A549 (cell line): ENCODE results near the gene HSD11B1. TPM values are rescaled to one million over a fixed set of nuclear protein-coding genes. Genes with fewer than 3 reads are reported as not detected.

Experiments used
- ATAC-seq, 2 experiments: fragments of 200-7000 bp in 1 of 2; fragments of >200 bp in 1 of 2; cut with Nextera tagmentation in 1 of 2; cut with Tn5 transposase in 1 of 2; 3 replicates each; pipeline versions ENCODE4 v1.8.0 to v1.9.1; 2018 to 2020; ENCODE audit warnings: mild to moderate bottlenecking in 1 of 2, moderate library complexity in 1 of 2
- CTCF ChIA-PET: fragments of 300-600 bp; sonication (Branson Sonifier 250); formaldehyde crosslinking; extraction: SDS; loops from one replicate; lab custom pipeline; 2021; ENCODE audit warnings: antibody characterized with exemption, inconsistent platforms; lab: Yijun Ruan, JAX
- POLR2A ChIA-PET: fragments of 350-600 bp; formaldehyde crosslinking; extraction: SDS; loops from one replicate; lab custom pipeline; 2021; ENCODE audit warnings: antibody characterized with exemption, inconsistent platforms; lab: Yijun Ruan, JAX
- DNase-seq, 2 experiments: peaks; one replicate each; pipeline versions ENCODE4 v3.0.0 to v3.0.0-alpha.2; 2011 to 2016; ENCODE audit warnings: low read depth in 1 of 2, low spot score in 1 of 2
- FAIRE-seq: peaks from 2 replicates; lab custom pipeline; 2011; peaks lifted over from hg19 to GRCh38; lab: Jason Lieb, UNC
- H3K27ac ChIP-seq, 2 experiments: fragments of >200 bp; sonication (Bioruptor Twin); formaldehyde crosslinking; 3 replicates each; pipeline ENCODE4 v1.5.1; 2016 to 2017
- H3K4me1 ChIP-seq: fragments of >200 bp; sonication (Bioruptor Twin); formaldehyde crosslinking; 3 replicates; pipeline ENCODE4 v1.6.1; 2016
- H3K4me2 ChIP-seq: fragments of >200 bp; sonication (Bioruptor Twin); formaldehyde crosslinking; 3 replicates; pipeline ENCODE4 v1.6.1; 2016
- H3K4me3 ChIP-seq: fragments of >200 bp; sonication (Bioruptor Twin); formaldehyde crosslinking; 3 replicates; pipeline ENCODE4 v1.5.1; 2016
- H3K9me3 ChIP-seq: fragments of >200 bp; sonication (Bioruptor Twin); formaldehyde crosslinking; 3 replicates; pipeline ENCODE4 v1.6.1; 2016
- ATOH8 ChIP-seq: fragments of 250-450 bp; sonication (Bioruptor Pico); IDR thresholded peaks from 2 replicates; pipeline ENCODE4 v1.5.0; 2020; ENCODE audit warnings: low read depth, mild to moderate bottlenecking, moderate library complexity
- CBX2 ChIP-seq: fragments of 200-600 bp; sonication (generic); IDR thresholded peaks from 2 replicates; pipeline ENCODE4 v1.6.1; 2016; ENCODE audit warnings: low read depth, mild to moderate bottlenecking, borderline replicate concordance
- CHD2 ChIP-seq: fragments of 150-350 bp; IDR thresholded peaks from 2 replicates; pipeline ENCODE4 v1.6.1; 2014; ENCODE audit warnings: low read length; ENCODE audit not compliant: partially characterized antibody
- EHF ChIP-seq: fragments of 250-450 bp; sonication (Bioruptor Pico); IDR thresholded peaks from 2 replicates; pipeline ENCODE4 v1.5.0; 2020; ENCODE audit warnings: mild to moderate bottlenecking
- ESRRA ChIP-seq: fragments of 150-350 bp; IDR thresholded peaks from 2 replicates; pipeline ENCODE4 v1.6.1; 2014; ENCODE audit warnings: mild to moderate bottlenecking, low read length, borderline replicate concordance
- FOXS1 ChIP-seq: fragments of 250-450 bp; sonication (Bioruptor Pico); IDR thresholded peaks from 2 replicates; pipeline ENCODE4 v1.5.0; 2020; ENCODE audit warnings: mild to moderate bottlenecking, moderate library complexity
- HDAC2 ChIP-seq: fragments of 200-600 bp; sonication (generic); IDR thresholded peaks from 2 replicates; pipeline ENCODE4 v1.6.1; 2016
- HEYL ChIP-seq: fragments of 250-450 bp; sonication (Bioruptor Pico); IDR thresholded peaks from 2 replicates; pipeline ENCODE4 v1.8.0; 2021; ENCODE audit warnings: mild to moderate bottlenecking, moderate library complexity
- HOXB13 ChIP-seq: fragments of 250-450 bp; sonication (Bioruptor Pico); IDR thresholded peaks from 2 replicates; pipeline ENCODE4 v1.5.0; 2020; ENCODE audit warnings: low read depth, mild to moderate bottlenecking, moderate library complexity
- HOXB5 ChIP-seq: fragments of 250-450 bp; sonication (Bioruptor Pico); IDR thresholded peaks from 2 replicates; pipeline ENCODE4 v1.5.0; 2020; ENCODE audit warnings: mild to moderate bottlenecking, moderate library complexity
- KDM5A ChIP-seq: fragments of 200-600 bp; sonication (generic); IDR thresholded peaks from 2 replicates; pipeline ENCODE4 v1.6.1; 2016; ENCODE audit warnings: antibody characterized with exemption, mild to moderate bottlenecking
- NPAS2 ChIP-seq: fragments of 250-450 bp; sonication (Bioruptor Pico); IDR thresholded peaks from 2 replicates; pipeline ENCODE4 v1.8.0; 2022; ENCODE audit warnings: mild to moderate bottlenecking, moderate library complexity, borderline replicate concordance
- NR3C1 ChIP-seq: fragments of >200 bp; sonication (Bioruptor Twin); formaldehyde crosslinking; IDR thresholded peaks from 3 replicates; pipeline ENCODE4 v1.6.1; 2017
- PBX3 ChIP-seq: IDR thresholded peaks from 2 replicates; pipeline ENCODE4 v1.6.1; 2012
- RARB ChIP-seq: fragments of 250-450 bp; sonication (Bioruptor Pico); IDR thresholded peaks from 2 replicates; pipeline ENCODE4 v1.8.0; 2021; ENCODE audit warnings: mild to moderate bottlenecking, moderate library complexity
- RNF2 ChIP-seq: fragments of 200-600 bp; sonication (generic); IDR thresholded peaks from 2 replicates; pipeline ENCODE4 v1.6.1; 2016; ENCODE audit warnings: low read depth, mild to moderate bottlenecking, antibody characterized with exemption, moderate library complexity, borderline replicate concordance
- USF2 ChIP-seq: fragments of 450-650 bp; IDR thresholded peaks from 2 replicates; pipeline ENCODE4 v1.6.1; 2014; ENCODE audit warnings: antibody characterized with exemption
- ZFP36 ChIP-seq: fragments of 450-650 bp; IDR thresholded peaks from 2 replicates; pipeline ENCODE4 v1.6.1; 2014; ENCODE audit warnings: borderline replicate concordance; ENCODE audit not compliant: partially characterized antibody
- ZSCAN20 ChIP-seq: fragments of 250-450 bp; sonication (Bioruptor Pico); IDR thresholded peaks from 2 replicates; pipeline ENCODE4 v1.8.0; 2022; ENCODE audit warnings: mild to moderate bottlenecking, moderate library complexity
- WGBS: methylation state at CpG from one replicate; pipeline ENCODE4 v1.1.6; 2017; ENCODE audit errors: missing lambda C conversion rate; 5-methylcytosine and 5-hydroxymethylcytosine counted together
- polyA plus RNA-seq, 4 experiments: library from polyadenylated mRNA; depleted of rRNA in 3 of 4; stranded (reverse); fragments of >200 nt; fragmentation: RNase III in 1 of 4; extraction: RNeasy Plus Mini Kit Qiagen cat#74134 plus additional on column Dnase treatment in 1 of 4; gene quantifications; 2 replicates in 3 of 4; 3 replicates in 1 of 4; pipeline ENCODE4 v1.2.3, GENCODE V29; 2011 to 2017
- TF ChIP-seq, protein P1 (sequence below): fragments of 150-350 bp; IDR thresholded peaks from 2 replicates; pipeline ENCODE4 v1.6.1; 2014; ENCODE audit warnings: low read depth, mild to moderate bottlenecking, low read length
- TF ChIP-seq, protein P2 (sequence below): IDR thresholded peaks from 2 replicates; pipeline ENCODE4 v1.6.1; 2012

HSD11B1 gene
- polyA plus RNA-seq, 2 of the 4 experiments (the other 2 are of a cell fraction) = not detected

DNA sequence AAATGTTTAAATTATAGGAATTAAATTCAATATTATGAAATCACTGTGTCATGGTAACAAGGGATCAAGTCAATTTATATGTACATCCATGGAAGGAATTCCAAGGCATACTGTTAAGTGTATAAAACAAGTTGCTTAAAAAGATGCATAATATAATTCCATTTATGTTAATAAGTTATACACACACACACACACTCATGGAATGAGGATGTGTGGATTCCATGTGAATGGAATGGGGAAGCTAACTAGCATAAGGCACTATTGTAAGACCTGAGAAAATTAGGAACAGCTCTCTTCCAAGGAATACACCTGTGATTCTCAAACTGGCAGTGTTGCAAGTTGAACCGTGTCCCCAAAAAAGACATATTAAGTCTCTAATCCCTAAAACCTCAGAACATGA is 33.6 kb downstream of the HSD11B1 start:
- no peak overlapping the region for H3K4me2 ChIP-seq
- TF ChIP-seq CHD2 (no peak), HEYL (CRISPR knock-in tag) (no peak)
- TF ChIP-seq, protein P1, sequence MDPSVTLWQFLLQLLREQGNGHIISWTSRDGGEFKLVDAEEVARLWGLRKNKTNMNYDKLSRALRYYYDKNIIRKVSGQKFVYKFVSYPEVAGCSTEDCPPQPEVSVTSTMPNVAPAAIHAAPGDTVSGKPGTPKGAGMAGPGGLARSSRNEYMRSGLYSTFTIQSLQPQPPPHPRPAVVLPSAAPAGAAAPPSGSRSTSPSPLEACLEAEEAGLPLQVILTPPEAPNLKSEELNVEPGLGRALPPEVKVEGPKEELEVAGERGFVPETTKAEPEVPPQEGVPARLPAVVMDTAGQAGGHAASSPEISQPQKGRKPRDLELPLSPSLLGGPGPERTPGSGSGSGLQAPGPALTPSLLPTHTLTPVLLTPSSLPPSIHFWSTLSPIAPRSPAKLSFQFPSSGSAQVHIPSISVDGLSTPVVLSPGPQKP = no peak
- 42% methylated on average over 1 of the region's 1 CpG for WGBS
- H3K4me1 ChIP-seq = peaks cover 4% of the 10 kb centered on the region; the same call in 1 of the 3 replicates
- no peak for DNase-seq
- FAIRE-seq = no peak
- no peak overlapping the region for H3K27ac ChIP-seq
- ChIA-PET CTCF (interaction anchor here (1.4 kb wide), 1 partner anchor 169 kb away, joined by 5 read pairs; no protein-coding TSS in a partner anchor), POLR2A (no interaction called here)
- H3K4me3 ChIP-seq = no peak overlapping the region
- no peak for ATAC-seq
- H3K9me3 ChIP-seq = no peaks in the 10 kb centered on the region

GRCh38 chr1:209741193-209741592 is 36.5 kb downstream of the HSD11B1 start:
- Histone ChIP-seq H3K27ac (no peak overlapping the region), H3K9me3 (no peaks in the 10 kb centered on the region), H3K4me2 (no peak overlapping the region), H3K4me1 (peaks cover 4% of the 10 kb centered on the region; the same call in 1 of the 3 replicates), H3K4me3 (no peak overlapping the region)
- ChIA-PET POLR2A (no interaction called here), CTCF (no interaction called here)
- TF ChIP-seq PBX3 = no peak
- FAIRE-seq (no peak), DNase-seq (no peak), ATAC-seq (no peak)
- 82% methylated on average over 3 of the region's 3 CpGs for WGBS

DNA sequence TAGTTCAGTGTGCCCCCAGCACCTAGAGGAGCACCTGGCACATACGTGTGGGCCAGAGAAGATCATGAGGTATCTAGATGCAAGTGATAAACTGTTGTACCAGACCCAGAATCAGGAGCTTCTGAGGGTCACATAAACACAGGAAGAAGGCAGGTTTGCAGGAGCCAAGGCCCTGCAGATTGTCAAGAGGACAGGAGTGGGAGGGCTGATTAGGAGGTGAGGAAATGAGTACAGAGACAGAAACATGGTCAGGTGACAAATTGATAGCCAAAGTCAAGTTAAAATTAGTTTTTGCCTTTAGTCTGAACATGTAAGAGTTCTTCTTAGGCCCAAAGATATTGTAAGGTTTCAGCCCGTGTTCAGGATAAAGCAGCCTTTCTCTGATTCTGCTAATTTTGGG is 37.2 kb downstream of the HSD11B1 start:
- Histone ChIP-seq H3K4me3 (no peak overlapping the region), H3K4me2 (0 out of 3 replicates have a peak overlapping the region, but pooled peaks have one; percentile 12), H3K27ac (no peak overlapping the region), H3K9me3 (no peaks in the 10 kb centered on the region), H3K4me1 (peaks cover 5% of the 10 kb centered on the region; the same call in 1 of the 3 replicates)
- DNase-seq = no peak
- TF ChIP-seq KDM5A (no peak), ZFP36 (no peak), NPAS2 (CRISPR knock-in tag) (no peak), USF2 (no peak), FOXS1 (CRISPR knock-in tag) (no peak), NR3C1 (no peak), RNF2 (no peak), HOXB13 (no peak), HDAC2 (no peak), ESRRA (no peak), CBX2 (no peak), EHF (CRISPR knock-in tag) (no peak), ZSCAN20 (CRISPR knock-in tag) (no peak), HOXB5 (CRISPR knock-in tag) (no peak), ATOH8 (CRISPR knock-in tag) (no peak), RARB (CRISPR knock-in tag) (no peak)
- TF ChIP-seq, protein P2, sequence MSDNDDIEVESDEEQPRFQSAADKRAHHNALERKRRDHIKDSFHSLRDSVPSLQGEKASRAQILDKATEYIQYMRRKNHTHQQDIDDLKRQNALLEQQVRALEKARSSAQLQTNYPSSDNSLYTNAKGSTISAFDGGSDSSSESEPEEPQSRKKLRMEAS = no peak
- WGBS = 68% methylated on average over 2 of the region's 2 CpGs
- ATAC-seq = no peak
- ChIA-PET CTCF (no interaction called here), POLR2A (no interaction called here)
- FAIRE-seq = no peak
